Putamen (tissue), 1 donor: Measurements from ENCODE around the gene GADD45A.
"Not testable (repeated sequence)": the region's sequence is repeated elsewhere in the genome, so short reads cannot be mapped to it uniquely, and the experiment has no call there.

ENCODE experiments used
- DNase-seq: peaks from one replicate; pipeline ENCODE4 v3.0.0-alpha.2; 2016; ENCODE audit warnings: low spot score

The GADD45A gene

GRCh38 chr1:67721650-67722291 lies 36.8 kb downstream of the GADD45A start:
- no peak for DNase-seq

DNA sequence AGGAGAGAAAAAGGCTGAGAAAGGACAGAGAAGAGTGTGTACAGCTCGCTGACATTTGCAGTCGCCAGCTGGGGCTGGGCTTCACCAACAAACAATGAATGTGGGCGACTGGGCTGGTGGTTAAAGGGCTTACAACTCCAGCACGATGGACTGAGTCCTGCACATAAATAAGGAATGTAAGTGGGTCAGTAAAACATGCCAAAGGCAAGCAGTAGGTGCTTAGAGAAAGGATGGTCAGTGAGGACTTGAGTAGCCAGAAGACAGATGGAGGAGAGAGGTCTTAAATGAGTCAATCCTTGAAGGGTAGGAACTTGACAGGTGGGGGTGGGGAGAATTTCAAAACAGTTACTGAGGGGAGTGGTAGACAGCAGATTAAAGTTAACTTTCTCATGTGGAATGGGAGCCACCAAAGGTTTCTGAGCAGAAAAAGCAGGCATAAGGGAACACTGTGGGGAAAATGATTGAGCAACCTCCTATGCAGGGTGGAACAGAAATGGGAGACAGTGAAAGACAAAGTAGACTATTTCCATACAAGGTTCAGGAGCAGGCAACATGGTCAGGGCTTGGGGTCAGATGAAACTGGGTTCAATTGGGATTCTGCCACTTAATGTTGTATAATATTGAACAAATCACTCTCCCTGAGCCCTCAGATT lies 37.4 kb downstream of the GADD45A start:
- peak; percentile 9 for DNase-seq

- DNase-seq, result no peak
Observed at GRCh38 chr1:67723126-67723525, 38.1 kb downstream of the GADD45A start.

GRCh38 chr1:67723620-67724019 lies 38.6 kb downstream of the GADD45A start:
- no peak for DNase-seq

- no peak for DNase-seq
Observed at GRCh38 chr1:67724928-67725560, 40.0 kb downstream of the GADD45A start.

DNA sequence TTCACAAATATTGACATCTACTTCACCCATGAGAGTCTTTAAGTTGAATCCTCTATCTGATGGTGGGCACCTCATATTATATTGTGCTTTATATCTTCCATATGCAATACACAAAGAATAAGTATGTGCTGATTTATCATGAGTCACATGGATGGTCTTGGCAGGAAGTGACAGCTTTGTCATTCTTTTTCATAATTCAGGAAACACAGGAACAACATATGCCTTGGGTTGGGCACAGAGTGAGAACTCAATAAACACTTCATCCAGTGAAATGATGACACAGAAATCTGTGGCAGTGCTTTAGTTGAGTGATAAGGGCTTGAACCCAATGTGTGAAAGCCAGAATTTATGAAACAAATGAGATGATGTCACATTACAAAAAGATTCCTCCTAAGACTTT lies 41.2 kb downstream of the GADD45A start:
- DNase-seq, result no peak

DNA sequence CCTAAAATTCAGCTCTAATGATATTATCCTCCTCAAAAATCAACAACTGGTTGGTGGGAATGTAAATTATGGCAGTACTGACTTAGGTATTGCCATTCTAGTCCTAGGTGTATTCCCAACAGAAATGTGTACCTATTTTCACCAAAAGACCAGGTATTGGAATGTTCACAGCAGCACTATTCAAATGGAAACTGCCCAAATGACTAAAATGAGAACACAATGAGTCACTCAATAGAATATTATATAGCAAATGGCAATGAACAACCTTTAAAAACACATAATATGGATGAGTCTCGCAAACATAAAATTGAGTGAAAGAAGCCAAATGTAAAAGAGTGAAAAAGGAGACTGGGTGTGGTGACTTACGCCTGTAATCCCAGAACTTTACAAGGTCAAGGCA lies 44.9 kb downstream of the GADD45A start:
- DNase-seq, result no peak

DNA sequence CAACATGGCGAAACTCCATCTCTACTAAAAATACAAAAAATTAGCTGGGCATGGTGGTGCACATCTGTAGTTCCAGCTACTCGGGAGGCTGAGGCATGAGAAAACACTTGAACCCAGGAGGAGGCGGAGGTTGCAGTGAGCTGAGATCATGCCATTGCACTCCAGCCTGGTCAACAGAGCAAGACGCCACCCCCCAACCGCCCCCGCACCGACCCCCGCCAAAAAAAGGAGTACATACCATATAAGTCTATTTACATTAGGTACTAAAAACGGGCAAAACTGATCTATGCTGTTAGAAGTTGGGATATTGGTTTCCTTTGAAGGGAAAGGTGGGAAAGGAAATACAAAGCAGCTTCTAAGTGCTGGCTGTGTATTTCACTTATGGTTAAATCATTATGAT lies 45.3 kb downstream of the GADD45A start:
- not testable (repeated sequence) for DNase-seq

DNA sequence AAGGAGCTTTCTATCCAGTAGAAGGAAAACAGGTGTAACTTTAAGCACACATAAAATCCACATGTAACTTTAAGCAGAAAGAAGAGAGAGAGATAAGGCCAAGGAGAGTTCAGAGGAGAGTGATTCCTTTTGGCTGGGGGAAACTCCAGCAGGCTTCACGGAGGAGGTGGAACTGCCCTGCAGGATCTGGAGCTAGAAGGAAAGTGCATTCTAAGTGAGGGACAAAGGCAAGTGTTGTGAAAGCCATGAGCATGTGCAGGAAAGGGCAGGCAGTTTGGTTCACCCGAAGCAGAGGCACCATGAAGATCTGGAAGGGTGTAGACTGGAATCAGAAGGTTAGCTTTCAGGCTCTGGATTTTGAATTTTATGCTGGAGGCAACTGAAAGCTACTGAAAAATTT lies 46.3 kb downstream of the GADD45A start:
- no peak for DNase-seq

GRCh38 chr1:67732750-67733151 lies 47.8 kb downstream of the GADD45A start:
- no peak for DNase-seq

DNA sequence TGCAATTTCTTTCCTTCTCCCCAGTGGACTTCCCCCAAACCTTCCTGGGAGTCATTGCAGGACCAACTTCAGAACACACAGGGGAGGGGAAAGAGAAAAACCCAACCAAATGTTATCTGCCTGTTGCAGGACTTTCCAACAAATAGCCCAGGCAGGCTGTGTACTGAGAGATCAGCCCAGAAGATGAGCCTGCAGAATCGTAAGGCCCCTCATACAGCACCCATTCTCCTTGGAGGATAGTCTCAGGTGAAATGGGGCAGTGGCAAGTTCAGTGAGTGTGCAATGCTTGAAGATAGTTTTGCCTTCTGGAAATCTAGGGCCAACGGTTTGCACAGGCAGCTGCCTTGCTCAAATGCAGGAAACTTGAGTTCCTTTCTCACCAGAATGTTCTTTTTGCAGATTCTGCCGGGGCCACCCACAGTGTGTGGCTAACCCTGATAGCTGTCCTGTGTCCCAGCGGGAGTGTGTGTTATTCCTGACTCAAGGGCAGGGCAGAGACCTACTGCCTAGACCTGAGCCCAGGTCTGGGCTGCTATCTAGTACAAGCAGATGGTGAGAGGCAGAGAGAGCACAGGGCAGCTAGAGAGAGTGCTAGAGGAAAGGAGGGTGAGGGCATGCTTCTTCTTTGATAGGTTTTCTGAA lies 48.8 kb downstream of the GADD45A start:
- DNase-seq, result no peak

- DNase-seq, result no peak
Observed at GRCh38 chr1:67734323-67734690, 49.3 kb downstream of the GADD45A start.

DNA sequence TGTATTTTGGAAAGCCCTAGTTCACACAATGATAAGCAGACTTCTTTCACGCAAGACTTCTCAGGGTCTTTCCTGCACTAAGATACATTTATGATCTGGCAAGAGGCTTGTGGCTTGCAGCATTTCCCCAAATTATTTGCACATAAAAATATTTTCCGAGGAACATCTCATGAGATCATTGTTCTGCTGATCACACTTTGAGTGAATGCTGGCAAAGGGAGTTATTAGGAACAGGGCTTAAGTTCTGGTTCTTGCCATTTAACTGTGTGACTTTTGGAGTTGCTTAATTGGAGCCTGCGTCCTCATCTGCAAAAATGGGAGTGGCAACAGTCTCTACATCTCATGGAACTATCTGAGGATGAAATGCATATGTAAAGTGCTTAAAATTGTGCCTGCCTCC lies 50.2 kb downstream of the GADD45A start:
- no peak for DNase-seq

DNA sequence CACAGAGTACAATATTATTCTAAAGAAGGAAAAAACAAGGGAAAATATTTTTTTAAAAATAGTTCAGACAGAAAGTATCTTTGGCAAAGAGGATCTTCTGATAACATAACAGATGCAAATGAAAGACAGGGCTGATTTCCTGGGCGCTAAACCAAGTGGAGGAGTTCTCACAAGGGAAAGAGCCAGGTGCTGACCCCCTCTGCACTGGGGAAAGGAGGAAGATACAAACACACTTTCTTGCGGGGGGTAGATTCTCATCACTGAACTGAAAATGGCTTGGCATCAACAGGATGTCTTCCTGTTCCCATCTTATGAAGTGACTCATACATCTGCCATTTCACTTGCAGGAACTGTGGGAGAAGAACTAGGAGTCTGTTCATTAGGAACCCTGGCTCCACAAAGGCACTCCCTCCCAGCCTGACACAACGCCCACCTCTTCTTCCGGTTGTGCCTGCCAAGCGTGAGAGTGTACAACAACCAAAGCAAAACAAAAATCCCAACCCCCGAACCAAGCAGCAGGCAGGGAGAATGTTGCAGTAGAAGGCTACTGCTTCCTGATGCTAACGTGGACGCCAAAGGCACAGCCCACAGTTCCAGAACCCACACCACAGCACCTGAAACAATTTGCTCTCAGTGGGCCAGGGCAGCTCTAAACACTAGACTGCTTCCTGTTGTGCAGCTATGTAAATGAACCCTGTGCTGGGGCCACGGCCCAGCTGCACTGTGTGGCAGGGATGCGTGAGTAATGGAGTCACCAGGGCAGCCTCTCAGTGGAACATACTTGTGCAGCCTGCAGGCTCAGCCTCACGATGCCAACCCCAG lies 51.0 kb downstream of the GADD45A start:
- peak; percentile 23 for DNase-seq

GRCh38 chr1:67736750-67737149 lies 51.7 kb downstream of the GADD45A start:
- DNase-seq, result no peak

DNA sequence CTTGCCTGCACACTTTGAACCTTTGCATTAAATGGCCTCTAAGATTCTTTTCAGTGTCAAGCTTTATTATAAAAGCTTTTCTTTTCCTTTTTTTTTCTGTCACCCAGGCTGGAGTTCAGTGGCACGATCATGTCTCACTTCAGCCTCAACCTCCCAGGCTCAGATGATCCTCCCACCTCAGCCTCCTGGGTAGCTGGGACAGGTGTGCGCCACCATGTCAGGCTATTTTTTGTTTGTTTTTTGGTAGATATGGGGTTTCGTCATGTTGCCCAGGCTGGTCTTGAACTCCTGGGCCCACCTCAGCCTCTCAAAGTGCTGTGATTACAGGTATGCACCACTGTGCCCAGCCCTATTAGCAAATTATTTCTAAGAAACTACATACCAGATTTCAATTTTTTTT lies 52.9 kb downstream of the GADD45A start:
- no peak for DNase-seq
